SK-N-SH (cell line): Measurements from ENCODE around the gene PLG. TPM values are rescaled to one million over a fixed set of nuclear protein-coding genes. Genes with fewer than 3 reads are reported as not detected.
A peak's percentile ranks its signal among the peaks of the same experiment; 100 is the strongest.
"Not testable (repeated sequence)": the region's sequence is repeated elsewhere in the genome, so short reads cannot be mapped to it uniquely, and the experiment has no call there.

Experiments used
- CTCF ChIA-PET: fragments of 300-600, 350-600 bp; formaldehyde crosslinking; extraction: SDS; loops from one replicate; lab custom pipeline; 2021; lab: Yijun Ruan, JAX
- POLR2A ChIA-PET: fragments of 350-600 bp; sonication (Branson Sonifier 250); formaldehyde crosslinking; extraction: SDS; loops from one replicate; lab custom pipeline; 2020; ENCODE audit warnings: antibody characterized with exemption, inconsistent platforms; lab: Yijun Ruan, JAX
- DNase-seq: peaks from one replicate; pipeline ENCODE4 v3.0.0; 2012
- H2AFZ ChIP-seq: fragments of 200-600 bp; sonication (generic); 2 replicates; pipeline ENCODE4 v1.8.1; 2016; ENCODE audit warnings: antibody characterized with exemption, mild to moderate bottlenecking, low read depth
- H3F3A ChIP-seq: fragments of 200-600 bp; sonication (generic); replicated peaks from 2 replicates; pipeline ENCODE3; 2016; ENCODE audit warnings: antibody characterized with exemption, mild to moderate bottlenecking; ENCODE audit not compliant: insufficient read depth
- H3K27ac ChIP-seq, 2 experiments: fragments of 200-500 bp in 1 of 2; fragments of 200-600 bp in 1 of 2; sonication (Bioruptor generic) in 1 of 2; sonication (generic), shearing (Covaris generic) in 1 of 2; 2 replicates each; pipeline versions ENCODE4 v1.5.1 to v1.6.1; 2014 to 2016; ENCODE audit warnings: low read depth in 2 of 2, inconsistent platforms in 1 of 2, low read length in 1 of 2, mild to moderate bottlenecking in 1 of 2, mixed read lengths in 1 of 2
- H3K27me3 ChIP-seq: fragments of 200-600 bp; sonication (generic), shearing (Covaris generic); 2 replicates; pipeline ENCODE4 v1.6.1; 2016; ENCODE audit warnings: mixed run types; ENCODE audit not compliant: insufficient read depth
- H3K36me3 ChIP-seq, 2 experiments: fragments of 200-500 bp in 1 of 2; fragments of 200-600 bp in 1 of 2; sonication (Bioruptor generic) in 1 of 2; sonication (generic) in 1 of 2; replicated peaks in 1 of 2; 2 replicates each; pipeline versions ENCODE3 to v1.5.1; 2014 to 2016; ENCODE audit warnings: low read length in 1 of 2, mild to moderate bottlenecking in 1 of 2; ENCODE audit not compliant: insufficient read depth in 2 of 2, control insufficient read depth in 1 of 2
- H3K4me1 ChIP-seq, 2 experiments: fragments of 200-500 bp in 1 of 2; fragments of 200-600 bp in 1 of 2; sonication (Bioruptor generic) in 1 of 2; sonication (generic), shearing (Covaris generic) in 1 of 2; 2 replicates each; pipeline versions ENCODE4 v1.5.1 to v1.6.1; 2014 to 2016; ENCODE audit warnings: low read depth in 1 of 2, low read length in 1 of 2, mixed run types in 1 of 2; ENCODE audit not compliant: insufficient read depth in 2 of 2, control insufficient read depth in 1 of 2
- H3K4me2 ChIP-seq: fragments of 200-600 bp; sonication (generic), shearing (Covaris generic); 2 replicates; pipeline ENCODE4 v1.6.1; 2017; ENCODE audit warnings: mixed run types
- H3K4me3 ChIP-seq, 2 experiments: fragments of 200-500 bp in 1 of 2; fragments of 200-600 bp in 1 of 2; sonication (Bioruptor generic) in 1 of 2; sonication (generic), shearing (Covaris generic) in 1 of 2; 2 replicates each; pipeline versions ENCODE4 v1.5.1 to v1.8.1; 2014 to 2016; ENCODE audit warnings: low read depth in 2 of 2, inconsistent platforms in 1 of 2, low read length in 1 of 2, mild to moderate bottlenecking in 1 of 2, mixed read lengths in 1 of 2, moderate library complexity in 1 of 2
- H3K79me2 ChIP-seq: fragments of 200-600 bp; sonication (generic); 2 replicates; pipeline ENCODE4 v1.8.1; 2017; ENCODE audit warnings: mild to moderate bottlenecking; ENCODE audit not compliant: insufficient read depth
- H3K9ac ChIP-seq: fragments of 200-600 bp; sonication (generic); 2 replicates; pipeline ENCODE4 v1.6.1; 2017; ENCODE audit warnings: mixed run types
- H3K9me2 ChIP-seq: fragments of 200-600 bp; sonication (generic); 2 replicates; pipeline ENCODE4 v1.6.1; 2017; ENCODE audit warnings: mixed run types
- H3K9me3 ChIP-seq: fragments of 200-600 bp; sonication (generic); 2 replicates; pipeline ENCODE4 v1.6.1; 2017; ENCODE audit warnings: mixed run types, mild to moderate bottlenecking, moderate library complexity
- H4K20me1 ChIP-seq: fragments of 200-600 bp; sonication (generic); 2 replicates; pipeline ENCODE4 v1.6.1; 2017; ENCODE audit warnings: mild to moderate bottlenecking, mixed run types; ENCODE audit not compliant: insufficient read depth
- FOSL2 ChIP-seq: IDR thresholded peaks from 2 replicates; pipeline ENCODE4 v1.4.0; 2012; ENCODE audit warnings: low read depth, mild to moderate bottlenecking, moderate library complexity, borderline replicate concordance
- GATA2 ChIP-seq: sonication (generic); formaldehyde crosslinking; IDR thresholded peaks from 2 replicates; pipeline ENCODE4 v1.5.0; 2020; ENCODE audit warnings: mild to moderate bottlenecking, missing genetic modification reagents
- JUND ChIP-seq: IDR thresholded peaks from 2 replicates; pipeline ENCODE4 v1.4.0; 2012
- MXI1 ChIP-seq: IDR thresholded peaks from 2 replicates; pipeline ENCODE4 v1.6.1; 2012; ENCODE audit warnings: mild to moderate bottlenecking, low read depth, low read length, improper control_type of control experiment
- NFIC ChIP-seq: IDR thresholded peaks from 2 replicates; pipeline ENCODE4 v1.4.0; 2012; ENCODE audit warnings: borderline replicate concordance
- RFX5 ChIP-seq: IDR thresholded peaks from 2 replicates; pipeline ENCODE4 v1.6.1; 2012; ENCODE audit warnings: mild to moderate bottlenecking, improper control_type of control experiment, low read length
- SIN3A ChIP-seq: IDR thresholded peaks from 2 replicates; pipeline ENCODE4 v1.6.1; 2012; ENCODE audit warnings: low read depth, mild to moderate bottlenecking, low read length, moderate library complexity, borderline replicate concordance
- SMC3 ChIP-seq: IDR thresholded peaks from 2 replicates; pipeline ENCODE4 v1.6.1; 2012; ENCODE audit warnings: low read depth, low read length, improper control_type of control experiment
- TCF12 ChIP-seq: IDR thresholded peaks from 2 replicates; pipeline ENCODE4 v1.4.0; 2012
- WGBS: methylation state at CpG from one replicate; pipeline ENCODE4 v1.1.6; 2017; ENCODE audit warnings: low lambda C conversion rate; 5-methylcytosine and 5-hydroxymethylcytosine counted together
- polyA plus RNA-seq, 3 experiments: library from polyadenylated mRNA; depleted of rRNA; stranded (reverse); fragments of >200 nt; gene quantifications; 2 replicates each; pipeline ENCODE4 v1.2.3, GENCODE V29; 2012
- TF ChIP-seq, protein P1 (sequence below): IDR thresholded peaks from 2 replicates; pipeline ENCODE4; 2012
- TF ChIP-seq, protein P2 (sequence below): fragments of 150-350 bp; IDR thresholded peaks from 2 replicates; pipeline ENCODE4 v1.6.1; 2016; ENCODE audit warnings: mild to moderate bottlenecking, low read depth, low read length
- TF ChIP-seq, protein P3 (sequence below): fragments of 200-600 bp; sonication (generic); IDR thresholded peaks from 2 replicates; pipeline ENCODE4 v1.6.1; 2017; ENCODE audit warnings: antibody characterized with exemption, mild to moderate bottlenecking, moderate library complexity

PLG gene
- polyA plus RNA-seq, 1 of the 3 experiments (the other 2 are of a cell fraction), result not detected

DNA sequence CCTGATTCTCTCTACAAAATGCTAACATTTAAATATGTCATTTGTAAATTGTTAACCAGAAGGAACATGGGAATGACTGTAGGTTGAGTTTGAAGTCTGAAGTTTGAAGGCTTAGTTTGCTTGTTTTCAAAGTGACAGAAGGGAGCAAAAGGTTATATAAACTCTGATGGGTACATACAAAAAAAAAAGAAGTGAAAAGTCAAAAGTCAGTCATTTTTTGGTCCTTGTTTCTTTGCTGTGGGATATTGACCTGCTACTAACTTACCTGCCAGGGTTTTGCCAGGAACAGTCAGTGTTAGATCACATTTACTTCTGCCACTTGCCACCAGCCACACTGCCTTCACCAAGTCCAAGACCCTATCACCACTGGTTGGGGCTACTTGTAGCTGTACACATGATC, 6.9 kb downstream of the PLG start:
- DNase-seq, H3K9me3 ChIP-seq, H3K79me2 ChIP-seq, H3K27me3 ChIP-seq, H3K9ac ChIP-seq, H3K4me3 ChIP-seq, H3K4me2 ChIP-seq, H2AFZ ChIP-seq, H3K27ac ChIP-seq, POLR2A ChIA-PET, H3F3A ChIP-seq, CTCF ChIA-PET, H4K20me1 ChIP-seq, H3K4me1 ChIP-seq, H3K36me3 ChIP-seq, H3K9me2 ChIP-seq: not testable (repeated sequence)

DNA sequence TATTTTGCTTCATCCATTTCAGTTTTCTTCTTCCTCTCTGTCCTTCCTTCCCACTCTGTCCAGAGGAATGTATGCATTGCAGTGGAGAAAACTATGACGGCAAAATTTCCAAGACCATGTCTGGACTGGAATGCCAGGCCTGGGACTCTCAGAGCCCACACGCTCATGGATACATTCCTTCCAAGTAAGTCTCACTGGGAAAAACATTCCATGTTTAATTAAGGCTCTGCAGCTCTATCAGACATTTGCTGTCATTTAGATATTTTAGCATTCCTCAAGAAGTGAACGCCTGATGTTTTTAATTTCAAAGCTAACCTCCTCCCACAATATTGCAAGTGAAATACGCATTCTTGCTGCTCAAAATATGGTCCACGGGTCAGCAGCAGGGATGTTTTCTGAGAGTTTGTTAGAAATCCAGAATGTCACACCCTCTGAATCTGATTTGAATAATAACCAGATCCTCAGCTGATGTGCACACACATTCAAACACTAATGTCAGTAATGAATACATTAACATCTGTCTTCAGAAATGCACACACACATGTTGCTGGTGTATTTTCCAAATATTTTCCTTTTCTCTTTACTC, 12.8 kb downstream of the PLG start:
- TF ChIP-seq, protein P1, sequence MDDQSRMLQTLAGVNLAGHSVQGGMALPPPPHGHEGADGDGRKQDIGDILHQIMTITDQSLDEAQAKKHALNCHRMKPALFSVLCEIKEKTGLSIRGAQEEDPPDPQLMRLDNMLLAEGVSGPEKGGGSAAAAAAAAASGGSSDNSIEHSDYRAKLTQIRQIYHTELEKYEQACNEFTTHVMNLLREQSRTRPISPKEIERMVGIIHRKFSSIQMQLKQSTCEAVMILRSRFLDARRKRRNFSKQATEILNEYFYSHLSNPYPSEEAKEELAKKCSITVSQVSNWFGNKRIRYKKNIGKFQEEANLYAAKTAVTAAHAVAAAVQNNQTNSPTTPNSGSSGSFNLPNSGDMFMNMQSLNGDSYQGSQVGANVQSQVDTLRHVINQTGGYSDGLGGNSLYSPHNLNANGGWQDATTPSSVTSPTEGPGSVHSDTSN, result no peak
- TF ChIP-seq SMC3, result no peak
- no peak for TF ChIP-seq TCF12
- no peak for TF ChIP-seq RFX5
- TF ChIP-seq GATA2 (CRISPR knock-in tag), result no peak
- no peak for TF ChIP-seq SIN3A
- TF ChIP-seq FOSL2, result no peak
- TF ChIP-seq, protein P2, sequence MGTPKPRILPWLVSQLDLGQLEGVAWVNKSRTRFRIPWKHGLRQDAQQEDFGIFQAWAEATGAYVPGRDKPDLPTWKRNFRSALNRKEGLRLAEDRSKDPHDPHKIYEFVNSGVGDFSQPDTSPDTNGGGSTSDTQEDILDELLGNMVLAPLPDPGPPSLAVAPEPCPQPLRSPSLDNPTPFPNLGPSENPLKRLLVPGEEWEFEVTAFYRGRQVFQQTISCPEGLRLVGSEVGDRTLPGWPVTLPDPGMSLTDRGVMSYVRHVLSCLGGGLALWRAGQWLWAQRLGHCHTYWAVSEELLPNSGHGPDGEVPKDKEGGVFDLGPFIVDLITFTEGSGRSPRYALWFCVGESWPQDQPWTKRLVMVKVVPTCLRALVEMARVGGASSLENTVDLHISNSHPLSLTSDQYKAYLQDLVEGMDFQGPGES, result no peak
- no peak for TF ChIP-seq JUND
- no peak for TF ChIP-seq MXI1
- no peak for TF ChIP-seq NFIC
- H3F3A ChIP-seq, result no peaks in the 10 kb centered on the region
- ChIA-PET CTCF (no interaction called here), POLR2A (no interaction called here)
- no peak overlapping the region for H3K4me3 ChIP-seq
- no peak overlapping the region for H3K27ac ChIP-seq
- H3K9ac ChIP-seq, result no peak overlapping the region
- H3K4me2 ChIP-seq, result no peak overlapping the region
- no peaks in the 10 kb centered on the region; the same call in 1 of the 2 replicates for H3K27me3 ChIP-seq
- H2AFZ ChIP-seq, result no peak overlapping the region; the same call in 1 of the 2 replicates
- H3K36me3 ChIP-seq, result no peaks in the 10 kb centered on the region
- H3K4me1 ChIP-seq, result no peaks in the 10 kb centered on the region
- DNase-seq, result no peak
- H3K9me3 ChIP-seq, result no peaks in the 10 kb centered on the region
- no peaks in the 10 kb centered on the region for H4K20me1 ChIP-seq
- H3K9me2 ChIP-seq, result no peaks in the 10 kb centered on the region
- no peaks in the 10 kb centered on the region for H3K79me2 ChIP-seq
- 14% methylated on average over 5 of the region's 5 CpGs for WGBS

DNA sequence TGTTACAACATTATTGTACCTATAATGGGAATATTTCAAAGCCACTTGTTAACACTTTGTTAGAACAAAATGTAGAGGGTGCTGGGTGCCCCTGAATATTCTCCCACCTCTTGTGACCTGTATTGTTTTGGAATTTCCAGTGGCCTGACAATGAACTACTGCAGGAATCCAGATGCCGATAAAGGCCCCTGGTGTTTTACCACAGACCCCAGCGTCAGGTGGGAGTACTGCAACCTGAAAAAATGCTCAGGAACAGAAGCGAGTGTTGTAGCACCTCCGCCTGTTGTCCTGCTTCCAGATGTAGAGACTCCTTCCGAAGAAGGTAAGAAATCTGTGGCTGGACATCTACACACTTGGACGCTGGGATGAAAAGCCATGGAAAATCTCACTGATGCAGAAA, 28.9 kb downstream of the PLG start:
- no peaks in the 10 kb centered on the region for H3K36me3 ChIP-seq
- no peaks in the 10 kb centered on the region for H3K4me1 ChIP-seq
- H3K4me3 ChIP-seq, result no peak overlapping the region
- H4K20me1 ChIP-seq, result no peaks in the 10 kb centered on the region
- no peaks in the 10 kb centered on the region for H3K9me2 ChIP-seq
- 4% methylated on average over 6 of the region's 6 CpGs for WGBS
- DNase-seq, result no peak
- ChIA-PET CTCF (no interaction called here), POLR2A (no interaction called here)
- no peak overlapping the region for H3K4me2 ChIP-seq
- H3K9me3 ChIP-seq, result no peaks in the 10 kb centered on the region
- H3F3A ChIP-seq, result no peaks in the 10 kb centered on the region
- no peak overlapping the region for H2AFZ ChIP-seq
- H3K27me3 ChIP-seq, result peaks cover 7% of the 10 kb centered on the region; the same call in 1 of the 2 replicates
- H3K9ac ChIP-seq, result no peak overlapping the region
- TF ChIP-seq SIN3A (no peak), SMC3 (no peak)
- TF ChIP-seq, protein P3, sequence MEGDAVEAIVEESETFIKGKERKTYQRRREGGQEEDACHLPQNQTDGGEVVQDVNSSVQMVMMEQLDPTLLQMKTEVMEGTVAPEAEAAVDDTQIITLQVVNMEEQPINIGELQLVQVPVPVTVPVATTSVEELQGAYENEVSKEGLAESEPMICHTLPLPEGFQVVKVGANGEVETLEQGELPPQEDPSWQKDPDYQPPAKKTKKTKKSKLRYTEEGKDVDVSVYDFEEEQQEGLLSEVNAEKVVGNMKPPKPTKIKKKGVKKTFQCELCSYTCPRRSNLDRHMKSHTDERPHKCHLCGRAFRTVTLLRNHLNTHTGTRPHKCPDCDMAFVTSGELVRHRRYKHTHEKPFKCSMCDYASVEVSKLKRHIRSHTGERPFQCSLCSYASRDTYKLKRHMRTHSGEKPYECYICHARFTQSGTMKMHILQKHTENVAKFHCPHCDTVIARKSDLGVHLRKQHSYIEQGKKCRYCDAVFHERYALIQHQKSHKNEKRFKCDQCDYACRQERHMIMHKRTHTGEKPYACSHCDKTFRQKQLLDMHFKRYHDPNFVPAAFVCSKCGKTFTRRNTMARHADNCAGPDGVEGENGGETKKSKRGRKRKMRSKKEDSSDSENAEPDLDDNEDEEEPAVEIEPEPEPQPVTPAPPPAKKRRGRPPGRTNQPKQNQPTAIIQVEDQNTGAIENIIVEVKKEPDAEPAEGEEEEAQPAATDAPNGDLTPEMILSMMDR, result peak; percentile 37; the same call in 1 of the 2 replicates
- TF ChIP-seq, all 33 proteins: peak for 1
- Histone ChIP-seq H3K27ac (no peak overlapping the region), H3K79me2 (no peaks in the 10 kb centered on the region)
